DND-41 (cell line): ENCODE results near the gene MTX2.

Experiments
- EZH2 ChIP-seq: IDR thresholded peaks from 3 replicates; pipeline ENCODE4 v1.6.1; 2012; ENCODE audit warnings: borderline replicate concordance, low read depth, mild to moderate bottlenecking, moderate library complexity, low read length, inconsistent platforms; ENCODE audit not compliant: severe bottlenecking
- TF ChIP-seq, protein P1 (sequence below): IDR thresholded peaks from 2 replicates; pipeline ENCODE4 v1.5.1; 2012; ENCODE audit warnings: borderline replicate concordance, low read length, moderate library complexity, mild to moderate bottlenecking; ENCODE audit not compliant: poor library complexity, severe bottlenecking; ENCODE audit errors: extremely low read depth

DNA sequence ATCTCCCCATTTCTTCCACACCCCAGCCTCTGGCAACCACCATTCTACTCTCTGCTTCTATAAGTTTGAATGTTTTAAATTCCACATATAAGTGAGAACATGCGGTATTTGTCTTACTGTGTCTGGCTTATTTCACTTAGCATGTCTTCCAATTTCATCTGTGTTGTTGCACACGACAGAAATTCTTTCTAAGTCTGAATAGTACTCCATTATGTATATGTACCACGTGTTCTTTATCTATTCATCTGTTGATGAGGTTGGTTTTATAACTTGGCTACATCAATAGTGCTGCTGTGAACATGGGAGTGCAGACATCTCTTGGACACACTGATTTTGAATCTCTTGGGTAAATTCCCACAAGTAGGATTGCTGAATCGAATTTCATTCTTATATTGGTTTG lies 31.8 kb upstream of the MTX2 start:
- TF ChIP-seq, protein P1, sequence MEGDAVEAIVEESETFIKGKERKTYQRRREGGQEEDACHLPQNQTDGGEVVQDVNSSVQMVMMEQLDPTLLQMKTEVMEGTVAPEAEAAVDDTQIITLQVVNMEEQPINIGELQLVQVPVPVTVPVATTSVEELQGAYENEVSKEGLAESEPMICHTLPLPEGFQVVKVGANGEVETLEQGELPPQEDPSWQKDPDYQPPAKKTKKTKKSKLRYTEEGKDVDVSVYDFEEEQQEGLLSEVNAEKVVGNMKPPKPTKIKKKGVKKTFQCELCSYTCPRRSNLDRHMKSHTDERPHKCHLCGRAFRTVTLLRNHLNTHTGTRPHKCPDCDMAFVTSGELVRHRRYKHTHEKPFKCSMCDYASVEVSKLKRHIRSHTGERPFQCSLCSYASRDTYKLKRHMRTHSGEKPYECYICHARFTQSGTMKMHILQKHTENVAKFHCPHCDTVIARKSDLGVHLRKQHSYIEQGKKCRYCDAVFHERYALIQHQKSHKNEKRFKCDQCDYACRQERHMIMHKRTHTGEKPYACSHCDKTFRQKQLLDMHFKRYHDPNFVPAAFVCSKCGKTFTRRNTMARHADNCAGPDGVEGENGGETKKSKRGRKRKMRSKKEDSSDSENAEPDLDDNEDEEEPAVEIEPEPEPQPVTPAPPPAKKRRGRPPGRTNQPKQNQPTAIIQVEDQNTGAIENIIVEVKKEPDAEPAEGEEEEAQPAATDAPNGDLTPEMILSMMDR: no peak
- TF ChIP-seq EZH2: no peak
